Measurements from ENCODE around the gene SNTN. TPM values are rescaled to one million over a fixed set of nuclear protein-coding genes. Genes with fewer than 3 reads are reported as not detected.

The SNTN gene
- total and polyA plus RNA-seq, 2 of the 13 experiments (the other 11 are each of a cell fraction or from before 2014, with no cell fraction given) = not detected

GRCh38 chr3:63684081-63684480 is 31.6 kb downstream of the SNTN start:
- Histone ChIP-seq H3K9ac (ENCODE audit: insufficient read depth, low read depth, low read length) (no peak overlapping the region), H4K20me1 (ENCODE audit: insufficient read depth, low read length) (no peaks in the 10 kb centered on the region), H3K27ac (ENCODE audit: extremely low read length, insufficient read depth, low read length) (no peak overlapping the region), H3K9me3 (ENCODE audit: low read length) (no peaks in the 10 kb centered on the region), H3K36me3 (replicated peaks in 1 of 2; ENCODE audit: control insufficient read depth in 1 of 2, insufficient read depth in 2 of 2, low read length in 2 of 2) (no peaks in the 10 kb centered on the region), H3K4me1 (ENCODE audit: insufficient read depth, low read length) (no peaks in the 10 kb centered on the region), H3K27me3 (ENCODE audit: control insufficient read depth in 1 of 2, insufficient read depth in 2 of 2, low read length in 2 of 2) (peaks cover 0 to 15% of the 10 kb centered on the region in 2 experiments; a peak in 2 of 5 replicates), H2AFZ (ENCODE audit: low read length) (no peak overlapping the region), H3K4me3 (replicated peaks in 1 of 3; ENCODE audit: insufficient read depth in 1 of 3, low read depth in 2 of 3, low read length in 3 of 3) (no peak overlapping the region), H3K4me2 (ENCODE audit: low read depth, low read length) (no peak overlapping the region), H3K79me2 (ENCODE audit: insufficient read depth, low read length) (no peaks in the 10 kb centered on the region)
- BruUV-seq (replicated peaks) = no TSS peak
- WGBS (ENCODE audit: low lambda C conversion rate) = 12% methylated on average over 6 of the region's 6 CpGs
- ChIA-PET CTCF (ENCODE audit: low intra/inter-chr PET ratio, low total read pairs) (no interaction called here), POLR2A (no interaction called here)
- in situ Hi-C loops (cut with HindIII; ENCODE audit: extremely low pct_ligation_motif_present, low pct_unique_long_range_greater_than_20kb) (no loop called here), intact Hi-C loops (cut with micrococcal nuclease; ENCODE audit: unreplicated experiment) (no loop called here)
- TF ChIP-seq ZNF569 (CRISPR knock-in tag; IDR thresholded peaks at IDR 0.05; ENCODE audit: borderline replicate concordance) (no peak), THRA (CRISPR knock-in tag; IDR thresholded peaks at IDR 0.05; ENCODE audit: borderline replicate concordance) (no peak), ZFP1 (CRISPR knock-in tag; IDR thresholded peaks at IDR 0.05) (no peak), ZNF468 (CRISPR knock-in tag; IDR thresholded peaks at IDR 0.05) (no peak), ZNF562 (CRISPR knock-in tag; IDR thresholded peaks at IDR 0.05; ENCODE audit: borderline replicate concordance) (no peak), ISX (CRISPR knock-in tag; conservative IDR thresholded peaks at IDR 0.05) (no peak), MEF2D (CRISPR knock-in tag; IDR thresholded peaks at IDR 0.05) (no peak), PAWR (CRISPR knock-in tag; IDR thresholded peaks at IDR 0.05; ENCODE audit: borderline replicate concordance) (no peak), ZBTB26 (CRISPR knock-in tag; IDR thresholded peaks at IDR 0.05; ENCODE audit: borderline replicate concordance) (no peak), ZBTB42 (CRISPR knock-in tag; IDR thresholded peaks at IDR 0.05) (no peak), ZNF124 (CRISPR knock-in tag; IDR thresholded peaks at IDR 0.05) (no peak), NFAT5 (CRISPR knock-in tag; IDR thresholded peaks at IDR 0.05) (no peak), ARID3A (IDR thresholded peaks at IDR 0.05; ENCODE audit: low read depth, low read length) (no peak)
- ATAC-seq (no peak), DNase-seq (ENCODE audit: low spot score) (no peak), FAIRE-seq (no peak)

Data from HepG2 (cell line).